NCI-H1105 treated with DMSO at 0.1 percent for 48 hours (cell line): ENCODE results near the gene PEAR1.

Source experiments
- DNase-seq: peaks from one replicate; lab custom pipeline; 2025; lab: John Stamatoyannopoulos, UW

PEAR1 gene

DNA sequence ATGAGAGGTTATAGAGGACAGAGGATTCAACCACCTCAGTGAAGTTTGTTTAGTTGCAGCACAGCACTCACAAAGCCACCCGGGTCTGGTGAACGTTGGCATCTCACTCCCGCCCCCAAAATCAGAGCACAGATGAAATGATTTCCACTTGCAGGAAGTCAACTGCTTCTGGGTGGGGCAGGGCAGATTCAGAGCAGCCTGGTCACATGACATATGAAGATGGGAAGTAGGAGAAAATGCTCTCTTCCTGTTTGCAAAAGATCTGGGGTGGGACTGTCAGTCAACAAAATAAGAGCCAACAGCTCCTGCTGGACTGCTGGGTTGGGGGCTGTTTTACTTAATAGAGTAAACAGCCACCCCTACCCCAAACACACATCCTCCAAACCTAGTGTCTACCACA lies 70.1 kb downstream of the PEAR1 start:
- no peak for DNase-seq

DNA sequence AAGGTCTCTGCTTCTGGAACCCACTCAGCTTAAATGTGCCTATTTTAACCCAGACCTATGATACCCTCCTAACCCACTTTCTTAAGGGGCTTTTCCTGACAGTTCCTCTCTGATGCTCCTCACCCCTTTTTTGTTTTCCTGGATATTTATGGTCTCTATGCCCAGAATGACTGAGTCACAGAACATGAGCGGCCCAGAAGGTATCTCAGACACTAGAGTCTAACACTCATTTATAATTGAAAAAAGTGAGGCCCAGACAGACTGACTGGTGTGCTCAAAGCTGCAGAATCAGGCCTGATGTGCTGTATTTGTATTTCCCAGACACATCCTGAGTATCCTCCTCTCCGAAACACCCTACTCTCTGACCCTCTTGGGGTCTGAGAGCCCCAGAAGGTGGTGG lies 70.9 kb downstream of the PEAR1 start:
- DNase-seq = no peak
